A549 (cell line): ENCODE results near the gene PREX1. TPM values are rescaled to one million over a fixed set of nuclear protein-coding genes. Genes with fewer than 3 reads are reported as not detected.
A peak's percentile ranks its signal among the peaks of the same experiment; 100 is the strongest.

Source experiments
- ATAC-seq, 2 experiments: fragments of 200-7000 bp in 1 of 2; fragments of >200 bp in 1 of 2; cut with Nextera tagmentation in 1 of 2; cut with Tn5 transposase in 1 of 2; 3 replicates each; pipeline versions ENCODE4 v1.8.0 to v1.9.1; 2018 to 2020; ENCODE audit warnings: mild to moderate bottlenecking in 1 of 2, moderate library complexity in 1 of 2
- CTCF ChIA-PET: fragments of 300-600 bp; sonication (Branson Sonifier 250); formaldehyde crosslinking; extraction: SDS; loops from one replicate; lab custom pipeline; 2021; ENCODE audit warnings: antibody characterized with exemption, inconsistent platforms; lab: Yijun Ruan, JAX
- POLR2A ChIA-PET: fragments of 350-600 bp; formaldehyde crosslinking; extraction: SDS; loops from one replicate; lab custom pipeline; 2021; ENCODE audit warnings: antibody characterized with exemption, inconsistent platforms; lab: Yijun Ruan, JAX
- DNase-seq, 2 experiments: peaks; one replicate each; pipeline versions ENCODE4 v3.0.0 to v3.0.0-alpha.2; 2011 to 2016; ENCODE audit warnings: low read depth in 1 of 2, low spot score in 1 of 2
- FAIRE-seq: peaks from 2 replicates; lab custom pipeline; 2011; peaks lifted over from hg19 to GRCh38; lab: Jason Lieb, UNC
- H3K27ac ChIP-seq, 2 experiments: fragments of >200 bp; sonication (Bioruptor Twin); formaldehyde crosslinking; 3 replicates each; pipeline ENCODE4 v1.5.1; 2016 to 2017
- H3K4me1 ChIP-seq: fragments of >200 bp; sonication (Bioruptor Twin); formaldehyde crosslinking; 3 replicates; pipeline ENCODE4 v1.6.1; 2016
- H3K4me2 ChIP-seq: fragments of >200 bp; sonication (Bioruptor Twin); formaldehyde crosslinking; 3 replicates; pipeline ENCODE4 v1.6.1; 2016
- H3K4me3 ChIP-seq: fragments of >200 bp; sonication (Bioruptor Twin); formaldehyde crosslinking; 3 replicates; pipeline ENCODE4 v1.5.1; 2016
- H3K9me3 ChIP-seq: fragments of >200 bp; sonication (Bioruptor Twin); formaldehyde crosslinking; 3 replicates; pipeline ENCODE4 v1.6.1; 2016
- CBX8 ChIP-seq: fragments of 200-600 bp; sonication (generic); IDR thresholded peaks from 2 replicates; pipeline ENCODE4 v1.6.1; 2016
- CHD4 ChIP-seq: fragments of 200-600 bp; sonication (generic); IDR thresholded peaks from 2 replicates; pipeline ENCODE4 v1.6.1; 2016; ENCODE audit warnings: antibody characterized with exemption, mild to moderate bottlenecking, borderline replicate concordance
- EHF ChIP-seq: fragments of 250-450 bp; sonication (Bioruptor Pico); IDR thresholded peaks from 2 replicates; pipeline ENCODE4 v1.5.0; 2020; ENCODE audit warnings: mild to moderate bottlenecking
- EHMT2 ChIP-seq: fragments of 200-600 bp; sonication (generic); IDR thresholded peaks from 2 replicates; pipeline ENCODE4 v1.6.1; 2016; ENCODE audit warnings: antibody characterized with exemption, low read depth, mild to moderate bottlenecking, moderate library complexity
- GATA3 ChIP-seq: IDR thresholded peaks from 2 replicates; pipeline ENCODE4 v1.6.1; 2012; ENCODE audit warnings: borderline replicate concordance
- HES2 ChIP-seq: fragments of >200 bp; sonication (Bioruptor Twin); formaldehyde crosslinking; IDR thresholded peaks from 2 replicates; pipeline ENCODE4 v1.6.1; 2016
- HOXB13 ChIP-seq: fragments of 250-450 bp; sonication (Bioruptor Pico); IDR thresholded peaks from 2 replicates; pipeline ENCODE4 v1.5.0; 2020; ENCODE audit warnings: low read depth, mild to moderate bottlenecking, moderate library complexity
- HOXB5 ChIP-seq: fragments of 250-450 bp; sonication (Bioruptor Pico); IDR thresholded peaks from 2 replicates; pipeline ENCODE4 v1.5.0; 2020; ENCODE audit warnings: mild to moderate bottlenecking, moderate library complexity
- JUN ChIP-seq, 2 experiments: fragments of >200 bp; sonication (Bioruptor Twin); formaldehyde crosslinking; IDR thresholded peaks; 2 replicates in 1 of 2; 3 replicates in 1 of 2; pipeline ENCODE4 v1.6.1; 2016 to 2017
- KDM1A ChIP-seq: fragments of 200-600 bp; sonication (generic); IDR thresholded peaks from 2 replicates; pipeline ENCODE4 v1.6.1; 2016; ENCODE audit warnings: low read depth, mild to moderate bottlenecking
- MAFK ChIP-seq: fragments of 450-650 bp; IDR thresholded peaks from 2 replicates; pipeline ENCODE4 v1.6.1; 2014; ENCODE audit not compliant: partially characterized antibody
- MAX ChIP-seq: IDR thresholded peaks from 2 replicates; pipeline ENCODE4 v1.6.1; 2012
- NPAS2 ChIP-seq: fragments of 250-450 bp; sonication (Bioruptor Pico); IDR thresholded peaks from 2 replicates; pipeline ENCODE4 v1.8.0; 2022; ENCODE audit warnings: mild to moderate bottlenecking, moderate library complexity, borderline replicate concordance
- PHF8 ChIP-seq: fragments of 200-600 bp; sonication (generic); IDR thresholded peaks from 2 replicates; pipeline ENCODE4 v1.6.1; 2016; ENCODE audit warnings: low read depth, mild to moderate bottlenecking, antibody characterized with exemption, moderate library complexity, borderline replicate concordance
- POLR2AphosphoS2 ChIP-seq: conservative IDR thresholded peaks from 2 replicates; pipeline ENCODE4 v1.6.1; 2012; ENCODE audit warnings: low read length, improper control_type of control experiment, inconsistent platforms
- RARB ChIP-seq: fragments of 250-450 bp; sonication (Bioruptor Pico); IDR thresholded peaks from 2 replicates; pipeline ENCODE4 v1.8.0; 2021; ENCODE audit warnings: mild to moderate bottlenecking, moderate library complexity
- ZFP36 ChIP-seq: fragments of 450-650 bp; IDR thresholded peaks from 2 replicates; pipeline ENCODE4 v1.6.1; 2014; ENCODE audit warnings: borderline replicate concordance; ENCODE audit not compliant: partially characterized antibody
- WGBS: methylation state at CpG from one replicate; pipeline ENCODE4 v1.1.6; 2017; ENCODE audit errors: missing lambda C conversion rate; 5-methylcytosine and 5-hydroxymethylcytosine counted together
- polyA plus RNA-seq, 4 experiments: library from polyadenylated mRNA; depleted of rRNA in 3 of 4; stranded (reverse); fragments of >200 nt; fragmentation: RNase III in 1 of 4; extraction: RNeasy Plus Mini Kit Qiagen cat#74134 plus additional on column Dnase treatment in 1 of 4; gene quantifications; 2 replicates in 3 of 4; 3 replicates in 1 of 4; pipeline ENCODE4 v1.2.3, GENCODE V29; 2011 to 2017
- TF ChIP-seq, protein P1 (sequence below): fragments of >200 bp; sonication (Bioruptor Twin); formaldehyde crosslinking; IDR thresholded peaks from 3 replicates; pipeline ENCODE4 v1.6.1; 2016
- TF ChIP-seq, protein P2 (sequence below): fragments of 250-450 bp; sonication (Bioruptor Pico); IDR thresholded peaks from 2 replicates; pipeline ENCODE4 v1.5.0; 2020; ENCODE audit warnings: low read depth, mild to moderate bottlenecking, moderate library complexity
- TF ChIP-seq, protein P3 (sequence below): fragments of 200-600 bp; sonication (generic); IDR thresholded peaks from 2 replicates; pipeline ENCODE4 v1.6.1; 2016; ENCODE audit warnings: antibody characterized with exemption, mild to moderate bottlenecking, moderate library complexity
- TF ChIP-seq, protein P4 (sequence below): fragments of 450-650 bp; IDR thresholded peaks from 2 replicates; pipeline ENCODE4 v1.6.1; 2014; ENCODE audit warnings: antibody characterized with exemption

PREX1 gene
- polyA plus RNA-seq, 2 of the 4 experiments (the other 2 are of a cell fraction) = 3.6 to 4.2 TPM

GRCh38 chr20:48825566-48825920 is 2.3 kb downstream of the PREX1 start:
- peaks cover 15% of the 10 kb centered on the region for H3K4me1 ChIP-seq
- DNase-seq = no peak
- FAIRE-seq = no peak
- CTCF ChIA-PET = interaction anchor here (0.8 to 4.7 kb wide), 3 partner anchors 72 to 168 kb away, joined by 3 to 35 read pairs (median 18); no protein-coding TSS in a partner anchor
- no peak overlapping the region for H3K4me2 ChIP-seq
- H3K9me3 ChIP-seq = no peaks in the 10 kb centered on the region
- H3K27ac ChIP-seq = no peak overlapping the region
- no peak overlapping the region for H3K4me3 ChIP-seq
- no peak for ATAC-seq
- TF ChIP-seq ZFP36 (no peak), GATA3 (no peak)
- 85% methylated on average over 4 of the region's 4 CpGs for WGBS
- POLR2A ChIA-PET = no interaction called here

- ATAC-seq (no peak), FAIRE-seq (no peak), DNase-seq (no peak)
- Histone ChIP-seq H3K4me3 (no peak overlapping the region), H3K4me2 (no peak overlapping the region), H3K4me1 (peaks cover 15% of the 10 kb centered on the region), H3K27ac (no peak overlapping the region), H3K9me3 (no peaks in the 10 kb centered on the region)
- ChIA-PET CTCF (interaction anchor here (0.8 to 4.7 kb wide), 3 partner anchors 73 to 167 kb away, joined by 3 to 35 read pairs (median 18); no protein-coding TSS in a partner anchor), POLR2A (no interaction called here)
- TF ChIP-seq EHF (CRISPR knock-in tag) = no peak
- no peak for TF ChIP-seq POLR2AphosphoS2
- TF ChIP-seq, protein P1, sequence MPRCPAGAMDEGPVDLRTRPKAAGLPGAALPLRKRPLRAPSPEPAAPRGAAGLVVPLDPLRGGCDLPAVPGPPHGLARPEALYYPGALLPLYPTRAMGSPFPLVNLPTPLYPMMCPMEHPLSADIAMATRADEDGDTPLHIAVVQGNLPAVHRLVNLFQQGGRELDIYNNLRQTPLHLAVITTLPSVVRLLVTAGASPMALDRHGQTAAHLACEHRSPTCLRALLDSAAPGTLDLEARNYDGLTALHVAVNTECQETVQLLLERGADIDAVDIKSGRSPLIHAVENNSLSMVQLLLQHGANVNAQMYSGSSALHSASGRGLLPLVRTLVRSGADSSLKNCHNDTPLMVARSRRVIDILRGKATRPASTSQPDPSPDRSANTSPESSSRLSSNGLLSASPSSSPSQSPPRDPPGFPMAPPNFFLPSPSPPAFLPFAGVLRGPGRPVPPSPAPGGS = no peak
- peak; percentile 91 for TF ChIP-seq MAFK
- WGBS = 75% methylated on average over 12 of the region's 12 CpGs
Measured at GRCh38 chr20:48824830-48825565, 2.8 kb downstream of the PREX1 start.

- no peak overlapping the region for H3K4me3 ChIP-seq
- ATAC-seq = no peak
- H3K4me1 ChIP-seq = peaks cover 9% of the 10 kb centered on the region
- FAIRE-seq = no peak
- POLR2A ChIA-PET = no interaction called here
- WGBS = 66% methylated on average over 8 of the region's 8 CpGs
- CTCF ChIA-PET = no interaction called here
- TF ChIP-seq NPAS2 (CRISPR knock-in tag) (no peak), HES2 (no peak), CBX8 (no peak), GATA3 (no peak), HOXB13 (CRISPR knock-in tag) (no peak), ZFP36 (peak; percentile 75)
- TF ChIP-seq, protein P2, sequence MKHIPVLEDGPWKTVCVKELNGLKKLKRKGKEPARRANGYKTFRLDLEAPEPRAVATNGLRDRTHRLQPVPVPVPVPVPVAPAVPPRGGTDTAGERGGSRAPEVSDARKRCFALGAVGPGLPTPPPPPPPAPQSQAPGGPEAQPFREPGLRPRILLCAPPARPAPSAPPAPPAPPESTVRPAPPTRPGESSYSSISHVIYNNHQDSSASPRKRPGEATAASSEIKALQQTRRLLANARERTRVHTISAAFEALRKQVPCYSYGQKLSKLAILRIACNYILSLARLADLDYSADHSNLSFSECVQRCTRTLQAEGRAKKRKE (CRISPR knock-in tag) = no peak
- no peaks in the 10 kb centered on the region for H3K9me3 ChIP-seq
- no peak overlapping the region for H3K27ac ChIP-seq
- DNase-seq = no peak
- no peak overlapping the region for H3K4me2 ChIP-seq
Measured at GRCh38 chr20:48823960-48824498, 3.8 kb downstream of the PREX1 start.

DNA sequence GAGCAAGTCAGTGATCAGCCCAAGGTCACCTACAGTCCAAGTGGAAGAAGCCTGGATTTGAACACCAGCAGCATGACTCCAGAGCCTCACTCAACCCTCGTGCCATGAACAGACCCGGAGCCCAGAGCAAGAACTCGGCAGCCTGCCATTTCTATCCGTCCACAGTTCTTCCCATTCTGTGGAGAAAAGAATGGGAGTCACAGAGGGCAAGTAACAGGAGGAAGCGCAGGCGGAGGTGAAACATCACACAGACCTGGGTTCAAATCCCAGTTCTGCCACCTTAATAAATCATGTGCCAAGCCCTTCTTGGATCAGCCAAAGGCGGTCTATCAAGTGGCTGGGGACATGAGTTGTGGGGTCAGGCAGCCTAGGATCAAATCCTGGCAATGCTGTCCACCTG is 4.3 kb downstream of the PREX1 start:
- ATAC-seq = no peak
- 94% methylated on average over 7 of the region's 7 CpGs for WGBS
- CTCF ChIA-PET = interaction anchor here (0.5 to 1.8 kb wide), 3 partner anchors 77 to 166 kb away, joined by 3 to 6 read pairs (median 3); no protein-coding TSS in a partner anchor
- Histone ChIP-seq H3K4me2 (no peak overlapping the region), H3K9me3 (no peaks in the 10 kb centered on the region), H3K4me1 (peaks cover 4% of the 10 kb centered on the region; the same call in 1 of the 3 replicates), H3K27ac (no peak overlapping the region), H3K4me3 (no peak overlapping the region)
- FAIRE-seq = no peak
- DNase-seq = no peak
- POLR2A ChIA-PET = no interaction called here
- TF ChIP-seq MAX = no peak
- no peak for TF ChIP-seq MAFK
- TF ChIP-seq JUN (IDR thresholded peaks at IDR 0.05) = no peak
- TF ChIP-seq ZFP36 = no peak
- TF ChIP-seq, protein P3, sequence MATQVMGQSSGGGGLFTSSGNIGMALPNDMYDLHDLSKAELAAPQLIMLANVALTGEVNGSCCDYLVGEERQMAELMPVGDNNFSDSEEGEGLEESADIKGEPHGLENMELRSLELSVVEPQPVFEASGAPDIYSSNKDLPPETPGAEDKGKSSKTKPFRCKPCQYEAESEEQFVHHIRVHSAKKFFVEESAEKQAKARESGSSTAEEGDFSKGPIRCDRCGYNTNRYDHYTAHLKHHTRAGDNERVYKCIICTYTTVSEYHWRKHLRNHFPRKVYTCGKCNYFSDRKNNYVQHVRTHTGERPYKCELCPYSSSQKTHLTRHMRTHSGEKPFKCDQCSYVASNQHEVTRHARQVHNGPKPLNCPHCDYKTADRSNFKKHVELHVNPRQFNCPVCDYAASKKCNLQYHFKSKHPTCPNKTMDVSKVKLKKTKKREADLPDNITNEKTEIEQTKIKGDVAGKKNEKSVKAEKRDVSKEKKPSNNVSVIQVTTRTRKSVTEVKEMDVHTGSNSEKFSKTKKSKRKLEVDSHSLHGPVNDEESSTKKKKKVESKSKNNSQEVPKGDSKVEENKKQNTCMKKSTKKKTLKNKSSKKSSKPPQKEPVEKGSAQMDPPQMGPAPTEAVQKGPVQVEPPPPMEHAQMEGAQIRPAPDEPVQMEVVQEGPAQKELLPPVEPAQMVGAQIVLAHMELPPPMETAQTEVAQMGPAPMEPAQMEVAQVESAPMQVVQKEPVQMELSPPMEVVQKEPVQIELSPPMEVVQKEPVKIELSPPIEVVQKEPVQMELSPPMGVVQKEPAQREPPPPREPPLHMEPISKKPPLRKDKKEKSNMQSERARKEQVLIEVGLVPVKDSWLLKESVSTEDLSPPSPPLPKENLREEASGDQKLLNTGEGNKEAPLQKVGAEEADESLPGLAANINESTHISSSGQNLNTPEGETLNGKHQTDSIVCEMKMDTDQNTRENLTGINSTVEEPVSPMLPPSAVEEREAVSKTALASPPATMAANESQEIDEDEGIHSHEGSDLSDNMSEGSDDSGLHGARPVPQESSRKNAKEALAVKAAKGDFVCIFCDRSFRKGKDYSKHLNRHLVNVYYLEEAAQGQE = no peak
- TF ChIP-seq KDM1A = no peak
- TF ChIP-seq EHMT2 = no peak
- no peak for TF ChIP-seq HOXB5 (CRISPR knock-in tag)
- no peak for TF ChIP-seq PHF8
- TF ChIP-seq NPAS2 (CRISPR knock-in tag) = no peak
- TF ChIP-seq, protein P4, sequence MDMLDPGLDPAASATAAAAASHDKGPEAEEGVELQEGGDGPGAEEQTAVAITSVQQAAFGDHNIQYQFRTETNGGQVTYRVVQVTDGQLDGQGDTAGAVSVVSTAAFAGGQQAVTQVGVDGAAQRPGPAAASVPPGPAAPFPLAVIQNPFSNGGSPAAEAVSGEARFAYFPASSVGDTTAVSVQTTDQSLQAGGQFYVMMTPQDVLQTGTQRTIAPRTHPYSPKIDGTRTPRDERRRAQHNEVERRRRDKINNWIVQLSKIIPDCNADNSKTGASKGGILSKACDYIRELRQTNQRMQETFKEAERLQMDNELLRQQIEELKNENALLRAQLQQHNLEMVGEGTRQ = no peak
- TF ChIP-seq RARB (CRISPR knock-in tag) = no peak
- no peak for TF ChIP-seq POLR2AphosphoS2
- TF ChIP-seq CHD4 = no peak
